ENCODE data around the gene GRIK2.

- TF ChIP-seq CTCF (IDR thresholded peaks at IDR 0.05) (no peak), POLR2A (IDR thresholded peaks at IDR 0.05) (no peak)
Observed at GRCh38 chr6:101482606-101483005, 89.1 kb downstream of the GRIK2 start.

Data from ovary (tissue), 3 donors.